ENCODE measurements around the gene G6PC1.
"Not testable (repeated sequence)": the region's sequence is repeated elsewhere in the genome, so short reads cannot be mapped to it uniquely, and the experiment has no call there.

The G6PC1 gene

DNA sequence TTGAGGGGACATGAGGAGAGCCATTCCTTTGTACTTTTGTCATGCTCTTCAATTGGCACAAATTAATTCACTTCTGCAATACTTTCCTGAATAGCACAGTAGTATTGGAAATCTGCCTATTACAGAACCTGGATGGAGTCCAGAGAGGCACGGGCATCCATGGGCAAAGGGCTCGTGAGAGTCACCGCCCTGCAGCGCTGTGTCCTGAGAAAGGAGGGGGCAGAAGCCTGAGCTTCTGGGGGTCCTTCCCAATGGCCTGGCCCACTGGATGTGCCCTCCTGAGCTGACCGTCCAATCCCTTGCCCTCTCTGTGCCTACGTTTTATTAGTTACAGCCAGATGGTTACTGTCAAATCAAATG lies 3.5 kb downstream of the G6PC1 start:
- DNase-seq = no peak

DNA sequence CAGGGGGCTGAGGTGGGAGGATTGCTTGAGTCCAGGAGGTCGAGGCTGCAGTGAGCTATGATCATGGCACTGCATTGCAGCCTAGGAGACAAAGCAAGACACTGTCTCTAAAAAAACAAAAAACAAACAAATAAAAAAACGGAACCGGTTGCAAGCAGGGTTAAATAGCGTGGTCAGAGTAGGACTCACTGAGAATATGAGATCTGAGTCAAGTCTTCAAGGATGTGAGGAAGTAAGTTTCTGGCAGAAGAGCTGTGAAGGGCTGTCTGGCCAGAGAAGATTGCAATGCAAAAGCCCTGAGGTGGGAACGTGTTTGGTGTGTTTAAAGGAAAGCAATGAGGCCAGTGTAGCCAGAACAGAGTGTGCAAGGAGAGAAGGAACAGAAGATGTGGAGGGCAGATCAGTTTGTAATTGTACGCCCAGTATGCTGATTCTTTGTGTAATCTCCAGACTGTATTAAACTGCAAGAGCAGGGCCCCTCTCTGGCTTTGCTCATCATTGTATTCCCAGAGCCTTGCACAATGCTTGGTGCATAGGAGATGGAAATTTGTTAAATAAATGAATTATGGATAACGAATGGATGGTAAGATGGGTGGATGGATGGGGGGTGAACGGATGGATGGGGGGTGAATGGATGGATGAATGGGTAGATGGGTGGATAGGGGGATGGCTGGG lies 6.3 kb downstream of the G6PC1 start:
- no peak for DNase-seq

DNA sequence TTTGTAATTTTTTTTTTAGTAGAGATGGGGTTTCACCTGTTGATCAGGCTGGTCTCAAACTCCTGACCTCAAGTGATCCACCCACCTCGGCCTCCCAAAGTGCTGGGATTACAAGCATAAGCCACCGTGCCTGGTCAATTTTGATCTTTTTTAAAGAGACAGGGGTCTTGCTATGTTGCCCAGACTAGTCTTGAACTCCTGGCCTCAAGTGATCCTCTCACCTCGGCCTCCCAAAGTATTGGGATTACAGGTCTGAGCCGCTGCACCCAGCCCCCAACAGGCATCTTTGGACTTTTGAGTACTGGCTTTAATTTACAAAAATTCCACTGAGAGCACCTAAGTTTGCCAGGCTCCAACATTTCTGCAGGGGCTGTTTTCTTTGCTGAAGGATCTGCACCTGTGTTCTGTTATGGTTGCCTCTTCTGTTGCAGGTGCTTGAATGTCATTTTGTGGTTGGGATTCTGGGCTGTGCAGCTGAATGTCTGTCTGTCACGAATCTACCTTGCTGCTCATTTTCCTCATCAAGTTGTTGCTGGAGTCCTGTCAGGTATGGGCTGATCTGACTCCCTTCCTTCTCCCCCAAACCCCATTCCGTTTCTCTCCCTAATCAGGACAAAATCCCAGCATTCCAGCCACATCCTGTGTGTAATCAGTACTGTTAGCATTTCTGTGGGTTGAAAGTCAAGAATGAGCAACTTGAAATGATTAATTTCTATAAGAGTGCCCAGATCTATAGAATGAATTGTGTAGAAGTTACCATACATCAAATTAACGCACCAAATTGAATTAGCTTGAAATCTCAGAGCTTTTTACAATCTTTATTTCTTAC lies 8.5 kb downstream of the G6PC1 start:
- DNase-seq = no peak

DNA sequence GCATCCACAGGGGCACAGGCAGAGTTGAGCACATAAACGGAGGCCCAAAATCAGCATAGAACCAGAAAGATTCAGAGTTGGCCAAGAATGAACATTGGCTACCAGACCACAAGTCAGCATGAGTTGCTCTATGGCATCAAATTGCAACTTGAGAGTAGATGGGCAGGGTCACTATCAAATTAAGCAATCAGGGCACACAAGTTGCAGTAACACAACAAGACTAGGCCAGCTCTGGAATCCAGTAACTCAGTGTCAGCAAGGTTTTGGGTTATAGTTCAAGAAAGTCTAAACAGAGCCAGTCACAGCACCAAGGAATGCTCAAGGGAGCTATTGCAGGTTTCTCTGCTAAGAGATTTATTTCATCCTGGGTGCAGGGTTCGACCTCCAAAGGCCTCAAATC lies 12.9 kb downstream of the G6PC1 start:
- no peak for DNase-seq

DNA sequence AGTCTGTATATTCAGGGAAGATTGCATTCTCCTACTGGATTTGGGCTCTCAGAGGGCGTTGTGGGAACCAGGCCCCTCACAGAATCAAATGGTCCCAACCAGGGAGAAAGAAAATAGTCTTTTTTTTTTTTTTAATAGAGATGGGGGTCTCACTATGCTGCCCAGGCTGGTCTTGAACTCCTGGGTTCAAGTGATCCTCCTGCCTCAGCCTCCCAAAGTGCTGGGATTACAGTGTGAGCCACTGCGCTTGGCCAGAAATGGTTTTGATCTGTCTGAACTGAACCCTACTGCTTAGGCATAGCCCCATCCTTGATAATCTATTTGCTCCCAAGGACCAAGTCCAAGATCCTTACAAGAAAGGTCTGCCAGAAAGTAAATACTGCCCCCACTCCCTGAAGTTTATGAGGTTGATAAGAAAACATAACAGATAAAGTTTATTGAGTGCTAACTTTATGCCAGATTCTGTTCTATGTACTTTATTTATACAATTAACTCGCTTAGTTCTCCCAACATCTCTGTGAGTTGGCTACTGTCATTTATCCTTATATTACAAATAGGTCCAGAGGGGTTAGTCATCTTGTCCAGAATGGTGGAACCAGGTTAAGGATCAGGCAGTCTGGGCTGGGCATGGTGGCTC lies 13.5 kb downstream of the G6PC1 start:
- DNase-seq = no peak

DNA sequence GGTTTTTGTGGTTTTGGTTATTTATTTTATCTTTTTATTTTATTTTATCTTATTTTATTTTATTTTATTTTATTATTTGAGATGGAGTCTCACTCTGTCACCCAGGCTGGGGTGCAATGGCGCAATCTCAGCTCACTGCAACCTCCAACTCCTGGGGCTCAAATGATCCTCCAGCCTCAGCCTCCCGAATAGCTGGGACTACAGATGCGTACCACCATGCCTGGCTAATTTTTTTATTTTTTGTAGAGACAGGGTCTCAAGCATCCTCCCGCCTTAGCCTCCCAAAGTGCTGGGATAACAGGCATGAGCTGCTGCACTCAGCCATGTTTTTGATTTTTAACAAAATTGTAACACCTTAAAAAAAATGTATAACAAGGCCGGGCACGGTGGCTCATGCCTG lies 14.7 kb downstream of the G6PC1 start:
- DNase-seq = not testable (repeated sequence)

DNA sequence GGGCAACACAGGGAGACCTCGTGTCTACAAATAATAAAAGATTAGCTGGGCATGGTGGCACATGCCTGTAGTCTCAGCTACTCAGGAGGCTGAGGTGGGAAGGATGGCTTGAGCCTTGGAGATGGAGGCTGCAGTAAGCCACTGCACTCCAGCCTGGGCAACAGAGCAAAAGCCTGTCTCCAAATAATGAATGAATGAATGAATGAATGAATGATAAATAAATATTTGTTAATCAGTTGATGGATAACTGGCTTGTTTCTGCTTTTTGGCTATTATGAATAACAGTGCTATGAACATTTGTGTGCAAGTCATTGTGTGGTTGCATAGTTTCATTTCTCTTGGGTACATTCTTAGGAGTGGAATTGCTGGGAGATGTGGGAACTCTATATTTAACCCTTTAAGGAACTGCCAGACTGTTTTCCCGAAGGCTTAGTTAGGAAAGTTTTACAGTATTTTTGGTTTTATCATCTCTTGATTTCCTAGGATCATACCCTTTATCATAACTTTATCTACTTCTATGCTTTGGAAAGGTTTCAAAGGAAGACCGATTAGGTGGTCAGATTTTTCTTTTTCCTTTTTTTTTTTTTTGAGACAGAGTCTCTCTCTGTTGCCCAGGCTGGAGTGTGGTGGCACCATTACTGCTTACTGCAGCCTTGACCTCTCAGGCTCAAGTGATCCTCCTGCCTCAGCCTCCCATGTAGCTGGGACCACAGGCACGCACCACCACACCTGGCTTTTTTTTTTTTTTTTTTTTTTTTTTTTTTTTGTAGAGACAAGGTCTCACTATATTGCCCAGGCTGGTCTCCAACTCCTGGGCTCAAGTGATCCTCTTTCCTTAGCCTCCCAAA lies 16.0 kb downstream of the G6PC1 start:
- DNase-seq = not testable (repeated sequence)

DNA sequence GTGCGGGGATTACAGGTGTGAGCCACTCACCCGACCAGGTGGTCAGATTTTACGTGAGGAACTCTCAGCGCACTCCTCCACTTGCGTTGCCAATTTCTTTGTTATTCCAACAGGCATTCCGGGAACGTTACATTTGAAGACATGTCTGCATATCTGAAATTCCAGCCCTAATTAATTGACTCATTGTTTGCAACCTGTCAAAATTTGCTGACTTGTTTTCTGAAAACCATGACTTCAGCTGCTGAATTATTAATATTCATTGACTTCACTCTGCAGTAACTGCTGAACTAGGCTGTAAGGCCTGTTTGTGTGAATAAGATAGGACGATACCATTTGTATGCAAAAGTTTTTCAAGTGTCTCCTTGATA lies 16.6 kb downstream of the G6PC1 start:
- no peak for DNase-seq

DNA sequence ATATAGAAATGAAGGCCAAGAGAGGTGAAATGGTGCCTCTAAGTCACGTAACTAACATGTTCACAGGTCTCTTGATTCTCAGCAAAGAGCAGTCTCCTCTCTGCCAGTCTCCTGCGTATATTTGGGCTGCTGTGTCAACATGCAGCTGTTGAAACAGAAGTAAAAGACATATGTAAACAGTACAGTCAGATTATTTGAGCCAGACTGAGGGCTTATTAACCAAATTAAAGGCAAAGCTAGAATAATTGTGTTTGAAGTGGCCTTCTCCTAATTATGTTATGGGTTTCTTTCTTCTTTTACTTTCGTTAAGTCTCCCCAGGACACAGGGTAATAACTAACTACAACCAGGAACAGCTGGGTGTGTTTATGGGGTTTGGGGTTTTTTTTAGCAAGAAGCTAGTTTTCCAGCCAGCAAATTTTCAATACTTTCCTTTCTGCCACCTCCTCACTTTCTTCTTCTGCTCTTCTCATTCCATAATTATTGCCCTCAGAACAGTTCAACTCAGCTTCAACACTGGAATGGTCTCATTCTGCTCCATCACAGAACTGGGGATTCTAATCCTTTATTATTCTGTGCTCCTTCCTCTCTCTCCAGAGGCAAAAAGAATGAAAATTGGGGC lies 18.4 kb downstream of the G6PC1 start:
- DNase-seq = peak; percentile 19

DNA sequence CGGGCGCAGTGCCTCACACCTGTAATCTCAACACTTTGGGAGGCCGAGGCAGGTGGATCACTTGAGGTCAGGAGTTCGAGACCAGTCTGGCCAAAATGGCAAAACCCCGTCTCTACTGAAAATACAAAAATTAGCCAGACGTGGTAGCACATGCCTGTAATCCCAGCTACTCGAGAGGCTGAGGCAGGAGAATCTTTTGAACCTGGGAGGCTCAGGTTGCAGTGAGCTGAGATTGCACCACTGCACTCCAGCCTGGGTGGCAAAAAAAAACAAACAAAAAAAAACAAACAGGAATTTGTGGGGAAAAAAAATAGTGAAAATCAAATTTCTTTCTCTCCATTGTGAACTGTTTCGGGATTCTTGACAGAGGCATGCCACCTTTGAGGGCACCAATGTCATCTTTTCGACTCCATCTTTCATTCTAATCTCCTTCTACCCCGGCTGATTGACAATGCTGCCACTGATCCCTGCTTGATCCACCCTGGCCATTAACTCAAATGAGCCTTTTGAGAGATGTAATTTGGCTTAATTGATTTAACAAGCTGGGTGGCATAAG lies 19.0 kb downstream of the G6PC1 start:
- DNase-seq = not testable (repeated sequence)

DNA sequence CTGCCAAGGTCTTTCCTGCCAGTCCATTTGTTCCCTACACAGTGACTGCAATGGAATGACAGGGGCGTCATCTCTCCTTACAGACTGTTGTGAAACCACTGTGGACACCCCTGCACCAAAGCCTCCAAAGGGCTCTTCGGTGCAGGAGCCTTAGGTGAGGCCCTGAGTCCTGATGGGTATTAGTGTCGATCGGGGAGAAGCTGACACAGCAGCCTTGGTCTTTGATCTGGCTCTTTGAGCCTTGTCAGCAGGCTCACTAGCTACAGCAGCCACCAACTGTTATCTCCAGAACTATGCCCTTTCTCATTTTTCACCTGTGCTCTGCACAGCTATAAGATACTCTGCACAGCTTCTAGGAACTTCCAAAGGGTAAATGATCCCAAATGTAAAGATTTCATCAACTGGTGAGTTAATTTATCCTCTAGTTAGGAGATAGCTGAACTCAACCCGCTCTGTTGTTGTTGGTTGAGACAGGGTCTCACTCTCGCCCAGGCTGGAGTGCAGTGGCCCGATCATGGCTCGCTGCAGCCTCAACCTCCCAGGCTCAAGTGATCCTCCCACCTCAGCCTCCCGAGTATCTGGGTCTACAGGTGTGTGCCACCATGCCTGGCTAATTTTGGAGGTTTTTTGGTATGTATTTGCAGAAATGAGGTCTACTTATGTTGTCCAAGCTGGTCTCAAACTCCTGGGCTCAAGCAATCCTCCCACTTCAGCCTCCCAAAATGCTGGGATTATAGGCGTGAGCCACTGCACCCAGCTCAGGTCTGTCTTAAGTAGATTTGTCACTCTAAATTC lies 19.7 kb downstream of the G6PC1 start:
- no peak for DNase-seq

DNA sequence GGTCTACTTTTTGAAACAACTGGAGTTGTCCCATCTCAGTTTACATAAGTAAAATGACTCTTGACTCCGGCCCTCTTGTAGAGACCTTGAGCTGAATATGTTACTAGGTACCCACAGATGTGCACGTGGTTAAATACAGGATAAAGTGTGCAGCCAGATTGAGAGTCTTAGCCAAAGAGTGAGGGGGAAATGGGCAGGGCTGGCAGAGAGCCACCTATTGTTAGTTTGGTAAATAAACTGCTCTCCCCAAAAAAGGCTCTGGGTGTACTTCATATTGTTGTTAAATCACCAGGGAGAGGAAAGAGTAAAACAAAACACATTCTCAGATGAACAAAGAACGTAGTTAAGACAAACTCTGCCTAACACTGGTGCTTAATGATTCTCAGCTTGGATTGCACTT lies 20.3 kb downstream of the G6PC1 start:
- no peak for DNase-seq

DNA sequence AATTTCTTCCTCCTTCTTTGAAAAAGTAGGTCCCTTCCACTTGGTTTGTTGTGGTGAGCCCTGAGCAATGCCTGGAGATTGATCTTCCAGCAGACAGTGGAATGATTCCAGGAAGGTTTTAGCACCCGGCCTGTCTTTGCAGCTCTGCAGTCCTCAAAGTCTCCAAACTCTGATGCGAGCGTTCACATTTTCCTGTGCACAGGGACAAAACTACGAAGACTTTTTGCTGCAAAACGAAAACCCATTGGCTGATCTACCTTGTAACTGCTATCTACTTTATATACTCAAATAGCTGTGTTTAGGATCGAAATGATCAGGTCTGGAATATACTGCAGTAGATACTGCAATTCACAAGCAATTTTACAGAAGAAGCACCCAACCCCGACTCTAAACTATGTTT lies 21.7 kb downstream of the G6PC1 start:
- no peak for DNase-seq

DNA sequence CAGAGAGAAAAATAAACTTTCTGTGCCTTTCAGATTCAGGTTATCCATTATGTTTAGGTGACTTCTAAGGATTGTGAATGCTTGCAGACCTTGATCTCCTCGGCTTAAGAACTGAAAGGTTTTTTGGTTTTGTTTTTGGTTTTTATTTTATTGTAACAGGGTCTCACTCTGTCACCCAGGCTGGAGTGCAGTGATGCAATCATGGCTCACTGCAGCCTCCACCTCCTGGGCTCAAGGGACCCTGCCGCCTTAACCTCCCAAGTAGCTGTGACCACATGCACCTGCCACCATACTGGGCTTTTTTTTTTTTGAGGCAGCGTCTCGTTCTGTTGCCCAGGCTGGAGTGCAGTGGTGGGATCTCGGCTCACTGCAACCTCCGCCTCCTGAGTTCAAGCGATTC lies 22.9 kb downstream of the G6PC1 start:
- not testable (repeated sequence) for DNase-seq

DNA sequence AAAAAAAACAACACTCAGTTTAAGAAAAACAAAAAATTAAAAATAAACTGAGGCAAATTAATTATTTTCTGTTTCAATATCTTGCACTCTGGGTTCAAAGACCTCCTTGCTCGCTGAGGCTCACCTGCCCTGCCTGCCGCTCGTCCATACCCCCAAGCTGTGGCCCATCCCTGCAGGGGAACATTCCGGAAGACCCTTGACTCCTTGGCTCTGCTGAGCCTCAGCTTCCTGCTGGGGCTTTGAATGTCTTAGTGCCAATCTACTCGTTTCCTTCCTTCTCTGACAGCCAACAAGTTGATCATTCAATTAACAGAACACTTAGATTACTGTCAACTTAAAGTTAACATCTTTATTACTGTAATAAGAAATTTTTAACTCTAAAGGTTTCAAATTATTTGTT lies 24.3 kb downstream of the G6PC1 start:
- DNase-seq = no peak

DNA sequence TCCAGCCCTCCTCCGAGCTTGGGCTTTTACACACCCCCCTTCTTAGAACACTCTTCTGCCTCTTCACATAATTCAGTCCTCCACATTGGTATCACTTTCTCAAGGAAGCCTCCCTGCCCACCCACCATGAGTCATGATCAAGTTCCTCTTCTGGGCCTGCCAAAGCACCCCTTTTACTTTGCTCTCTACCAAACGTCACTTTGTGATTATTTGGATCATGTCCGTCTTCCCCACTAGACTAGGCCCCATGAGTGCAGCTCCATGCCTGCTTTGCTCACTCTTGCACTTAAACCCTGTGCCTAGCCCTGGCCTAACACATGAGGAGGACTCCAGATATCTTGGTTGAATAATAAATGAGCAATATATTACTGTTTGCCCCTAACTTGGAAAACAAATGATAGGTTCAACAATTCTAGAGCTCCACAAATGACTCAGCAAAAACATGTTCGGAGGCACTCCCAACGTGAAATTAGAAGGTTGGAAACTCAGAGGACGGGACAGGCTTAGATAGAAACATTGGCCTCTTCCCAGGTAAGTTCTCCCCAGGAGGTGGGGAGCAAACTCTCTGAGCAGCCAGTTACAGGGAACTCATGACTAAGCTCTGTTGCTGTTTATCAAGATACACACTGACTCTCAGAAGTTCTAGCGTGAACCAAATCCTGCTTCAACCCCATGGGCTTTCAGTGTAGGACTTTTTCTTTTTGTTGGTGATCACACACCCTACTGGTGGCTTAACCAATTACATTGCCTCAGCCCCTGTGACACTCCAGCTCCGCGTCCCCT lies 28.3 kb downstream of the G6PC1 start:
- no peak for DNase-seq

DNA sequence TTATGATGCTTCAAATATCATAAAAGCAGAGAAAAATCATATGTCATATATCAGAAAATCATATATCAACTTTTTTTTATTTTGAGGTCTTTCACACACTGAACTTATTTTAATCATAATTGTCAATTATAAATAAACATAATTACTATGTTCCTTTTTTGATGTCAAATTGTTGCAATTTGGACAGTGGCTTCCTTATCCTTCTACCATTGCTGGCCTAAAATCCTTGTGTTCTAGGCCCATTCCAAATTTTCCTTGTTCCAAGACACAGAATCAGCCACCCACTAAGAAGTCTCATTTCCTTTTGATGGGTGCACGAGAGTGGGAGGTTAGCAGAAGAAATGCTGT lies 28.9 kb downstream of the G6PC1 start:
- no peak for DNase-seq

DNA sequence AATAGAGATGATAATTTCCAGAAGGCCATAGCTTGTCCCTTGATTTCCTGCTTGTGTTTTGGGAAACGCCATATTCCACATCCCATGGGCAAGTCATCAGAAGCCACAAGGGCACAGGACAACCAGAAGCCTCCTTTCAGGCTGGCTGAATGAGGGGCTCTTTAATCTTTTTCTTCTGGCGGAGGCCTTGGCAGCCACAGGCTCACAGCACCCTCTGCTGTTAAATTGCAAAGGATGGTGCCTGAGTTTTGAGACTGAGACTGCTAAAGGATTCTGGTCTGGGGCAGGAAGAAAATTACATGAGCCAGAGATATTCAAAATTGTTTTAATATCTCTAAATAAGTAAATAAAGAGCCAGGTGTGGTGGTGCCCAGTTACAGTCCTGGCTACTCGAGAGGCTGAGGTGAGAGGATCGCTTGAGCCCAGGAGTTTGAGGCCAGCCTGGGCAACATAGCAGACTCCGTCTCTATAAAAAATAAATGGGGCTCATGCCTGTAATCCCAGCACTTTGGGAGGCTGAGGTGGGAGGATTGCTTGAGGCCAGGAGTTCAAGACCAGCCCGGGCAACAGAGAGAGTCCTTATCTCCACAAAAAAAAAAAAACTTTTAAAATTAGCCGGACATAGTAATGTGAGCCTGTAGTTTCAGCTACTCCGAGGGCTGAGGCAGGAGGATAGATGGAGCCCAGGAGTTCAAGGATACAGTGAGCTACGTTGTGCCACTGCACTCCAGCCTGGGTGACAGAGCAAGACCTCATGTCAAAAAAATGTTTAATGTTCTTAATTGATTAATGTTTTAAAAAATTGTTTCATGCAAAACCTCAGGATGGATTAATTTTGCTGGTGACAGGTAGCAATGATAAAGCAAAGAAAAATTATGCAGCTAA lies 37.4 kb downstream of the G6PC1 start:
- DNase-seq = no peak

DNA sequence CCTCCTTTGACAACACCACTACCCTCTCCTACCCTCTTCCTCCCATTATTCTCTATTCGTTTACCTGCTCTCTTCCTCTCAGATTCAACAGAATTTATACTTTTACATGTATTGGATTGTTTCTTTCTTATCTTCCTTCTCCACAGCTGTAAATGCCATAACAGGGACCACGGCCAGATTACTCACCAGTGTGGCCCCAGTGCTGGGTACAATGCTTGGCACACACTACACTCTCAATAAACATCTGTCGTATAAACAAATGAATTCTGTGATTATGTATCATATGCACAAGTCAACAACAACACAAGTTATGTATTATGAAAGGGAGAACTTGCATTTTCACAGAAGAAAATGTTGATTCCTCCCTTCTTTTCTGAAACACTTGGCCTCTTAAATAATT lies 43.6 kb downstream of the G6PC1 start:
- no peak for DNase-seq

DNA sequence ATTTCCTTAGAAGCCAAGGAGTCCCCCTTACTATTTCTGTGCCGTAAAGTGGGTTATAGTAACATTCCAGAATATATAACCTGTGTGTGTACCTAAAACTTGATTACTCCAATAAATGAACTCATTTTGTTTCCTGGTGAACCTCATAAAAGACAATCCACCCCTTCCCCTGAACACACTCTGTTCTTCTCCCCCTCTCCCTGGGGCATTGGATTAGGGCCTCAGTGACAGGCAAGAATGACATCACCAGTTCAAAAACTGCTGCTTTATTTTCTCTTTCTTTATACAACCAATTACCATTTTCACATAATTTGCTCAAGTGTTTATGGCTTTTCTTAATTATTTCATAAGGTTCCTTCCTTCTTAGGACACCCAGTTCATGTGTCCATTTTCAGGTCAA lies 46.2 kb downstream of the G6PC1 start:
- no peak for DNase-seq
